HepG2 (cell line): Measurements from ENCODE around the gene SS18L1. TPM values are rescaled to one million over a fixed set of nuclear protein-coding genes. Genes with fewer than 3 reads are reported as not detected.

Source experiments
- AGO1 ChIP-seq: fragments of 200-400 bp; formaldehyde crosslinking; IDR thresholded peaks from 2 replicates; pipeline ENCODE4 v1.6.1; 2017; ENCODE audit warnings: mild to moderate bottlenecking, low read depth, low read length, moderate library complexity; ENCODE audit not compliant: poor library complexity, severe bottlenecking
- ATRX ChIP-seq: sonication (generic); formaldehyde crosslinking; IDR thresholded peaks from 2 replicates; pipeline ENCODE4 v1.4.0; 2020; ENCODE audit warnings: missing genetic modification reagents, borderline replicate concordance
- FOXA1 ChIP-seq, 2 experiments: fragments of 450-650 bp in 1 of 2; sonication (generic) in 1 of 2; formaldehyde crosslinking in 1 of 2; IDR thresholded peaks; 2 replicates each; pipeline versions ENCODE4 v1.4.0 to v1.6.1; 2016 to 2020; ENCODE audit warnings: missing genetic modification reagents in 1 of 2
- MAF1 ChIP-seq: sonication (generic); formaldehyde crosslinking; IDR thresholded peaks from 2 replicates; pipeline ENCODE4 v1.5.0; 2020; ENCODE audit warnings: missing genetic modification reagents, borderline replicate concordance
- POGZ ChIP-seq: sonication (generic); formaldehyde crosslinking; IDR thresholded peaks from 2 replicates; pipeline ENCODE4 v1.4.0; 2020; ENCODE audit warnings: mild to moderate bottlenecking, missing genetic modification reagents
- SAFB2 ChIP-seq: sonication (generic); formaldehyde crosslinking; IDR thresholded peaks from 2 replicates; pipeline ENCODE4 v1.5.1; 2020; ENCODE audit warnings: missing genetic modification reagents, low read depth, mild to moderate bottlenecking, borderline replicate concordance
- SAP130 ChIP-seq: IDR thresholded peaks from 2 replicates; pipeline ENCODE4 v1.6.1; 2016; ENCODE audit warnings: low read depth
- SP2 ChIP-seq: sonication (generic); formaldehyde crosslinking; IDR thresholded peaks from 2 replicates; pipeline ENCODE4 v1.5.1; 2020; ENCODE audit warnings: mild to moderate bottlenecking, missing genetic modification reagents
- XRCC5 ChIP-seq: fragments of 200-400 bp; formaldehyde crosslinking; optimal IDR thresholded peaks from 2 replicates; pipeline ENCODE3; 2017; ENCODE audit warnings: mild to moderate bottlenecking, low read length
- ZNF251 ChIP-seq: sonication (generic); formaldehyde crosslinking; IDR thresholded peaks from 2 replicates; pipeline ENCODE4 v1.9.0; 2021; ENCODE audit warnings: mild to moderate bottlenecking, missing genetic modification reagents
- ZNF253 ChIP-seq: sonication (generic); formaldehyde crosslinking; IDR thresholded peaks from 2 replicates; pipeline ENCODE4 v1.8.0; 2022; ENCODE audit warnings: mild to moderate bottlenecking, missing genetic modification reagents, borderline replicate concordance
- ZNF850 ChIP-seq: sonication (generic); formaldehyde crosslinking; conservative IDR thresholded peaks from 2 replicates; pipeline ENCODE4 v1.9.0; 2021; ENCODE audit warnings: mild to moderate bottlenecking, missing genetic modification reagents
- polyA plus RNA-seq, 8 experiments: library from polyadenylated mRNA; depleted of rRNA in 3 of 8; stranded (reverse) in 7 of 8; unstranded in 1 of 8; fragments of >200 nt; fragmentation: Illumina TruSeq in 4 of 8; extraction: Trizol in 4 of 8; gene quantifications; 2 replicates each; pipeline versions ENCODE4 v1.2.1 to v1.2.3, GENCODE V29; 2011 to 2016; ENCODE audit warnings: low read depth in 4 of 8, missing spikeins in 1 of 8, mixed read lengths in 1 of 8; ENCODE audit not compliant: insufficient read depth in 1 of 8
- total RNA-seq, 5 experiments: library from RNA; depleted of rRNA; stranded (reverse); fragments of >200 nt; fragmentation: Illumina TruSeq; extraction: Trizol; gene quantifications; 2 replicates each; pipeline ENCODE4 v1.2.3, GENCODE V29; 2016; ENCODE audit warnings: low read depth in 1 of 5
- TF ChIP-seq, protein P1 (sequence below), 2 experiments: sonication (generic) in 1 of 2; formaldehyde crosslinking in 1 of 2; IDR thresholded peaks; 2 replicates each; pipeline versions ENCODE4 v1.4.0 to v1.6.1; 2016 to 2020; ENCODE audit warnings: borderline replicate concordance in 1 of 2, low read depth in 1 of 2, mild to moderate bottlenecking in 1 of 2, missing genetic modification reagents in 1 of 2
- TF ChIP-seq, protein P2 (sequence below): IDR thresholded peaks from 2 replicates; pipeline ENCODE4 v1.6.1; 2016; ENCODE audit warnings: low read depth
- TF ChIP-seq, protein P3 (sequence below): IDR thresholded peaks from 2 replicates; pipeline ENCODE4 v1.6.1; 2016; ENCODE audit warnings: missing genetic modification reagents, missing compliant biosample characterization
- TF ChIP-seq, protein P4 (sequence below): sonication (generic); formaldehyde crosslinking; IDR thresholded peaks from 2 replicates; pipeline ENCODE4 v1.5.1; 2020; ENCODE audit warnings: missing genetic modification reagents, mild to moderate bottlenecking, borderline replicate concordance
- TF ChIP-seq, protein P5 (sequence below): IDR thresholded peaks from 2 replicates; pipeline ENCODE4 v1.6.1; 2016; ENCODE audit warnings: low read depth, control low read depth

Gene SS18L1
- total and polyA plus RNA-seq, 2 of the 13 experiments (the other 11 are each of a cell fraction or from before 2014, with no cell fraction given) = 17.8 to 27.6 TPM

DNA sequence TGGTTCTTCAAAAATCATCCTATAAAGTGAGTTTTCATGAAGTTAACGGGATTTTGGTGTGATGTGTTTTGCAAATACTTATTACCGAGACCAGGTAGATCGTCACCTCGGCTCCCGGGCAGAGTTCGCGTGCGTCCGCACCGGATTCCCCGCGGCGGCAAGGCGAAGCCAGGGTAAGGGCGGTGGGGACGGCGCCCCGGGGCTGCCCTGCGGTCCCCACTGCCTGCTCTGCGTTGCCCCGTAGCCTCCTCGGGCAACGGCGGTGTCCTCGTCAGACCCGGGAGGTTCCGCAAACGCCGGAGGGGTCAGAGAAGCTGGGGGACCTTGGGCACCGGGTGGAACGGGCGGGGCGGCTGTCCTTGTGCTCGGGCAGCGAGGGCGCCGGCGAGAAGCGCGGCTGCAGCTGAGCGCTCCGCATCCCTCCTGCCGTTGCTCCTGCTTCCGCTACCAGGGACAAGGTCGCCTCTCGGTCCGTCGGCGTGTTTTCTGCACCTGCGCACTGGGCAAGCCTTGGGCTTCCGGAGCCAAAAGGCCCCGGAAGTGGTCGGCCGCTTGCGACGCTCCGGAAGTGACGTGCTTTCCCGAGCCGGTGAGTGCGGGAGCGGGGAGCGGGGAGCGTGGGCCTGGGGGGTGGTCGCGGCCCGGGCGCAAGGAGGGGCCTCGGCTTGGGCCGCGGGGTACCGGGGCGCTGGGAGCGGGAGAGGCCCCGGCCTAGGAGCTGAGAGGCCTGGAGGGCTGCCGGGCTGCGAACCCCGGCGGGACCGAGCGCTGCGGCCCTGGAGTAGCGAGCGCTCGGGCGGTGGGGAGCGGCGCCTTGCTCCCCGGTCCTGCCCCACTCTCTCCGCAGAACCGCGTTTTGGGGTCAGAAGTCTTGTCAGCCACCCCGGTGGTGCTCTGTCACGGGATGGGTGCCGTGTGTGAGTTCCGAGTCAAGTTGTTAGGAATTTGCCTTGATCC is 39.2 kb downstream of the SS18L1 start, which contains the start of gene MTG2 (continued):
- TF ChIP-seq, protein P1, sequence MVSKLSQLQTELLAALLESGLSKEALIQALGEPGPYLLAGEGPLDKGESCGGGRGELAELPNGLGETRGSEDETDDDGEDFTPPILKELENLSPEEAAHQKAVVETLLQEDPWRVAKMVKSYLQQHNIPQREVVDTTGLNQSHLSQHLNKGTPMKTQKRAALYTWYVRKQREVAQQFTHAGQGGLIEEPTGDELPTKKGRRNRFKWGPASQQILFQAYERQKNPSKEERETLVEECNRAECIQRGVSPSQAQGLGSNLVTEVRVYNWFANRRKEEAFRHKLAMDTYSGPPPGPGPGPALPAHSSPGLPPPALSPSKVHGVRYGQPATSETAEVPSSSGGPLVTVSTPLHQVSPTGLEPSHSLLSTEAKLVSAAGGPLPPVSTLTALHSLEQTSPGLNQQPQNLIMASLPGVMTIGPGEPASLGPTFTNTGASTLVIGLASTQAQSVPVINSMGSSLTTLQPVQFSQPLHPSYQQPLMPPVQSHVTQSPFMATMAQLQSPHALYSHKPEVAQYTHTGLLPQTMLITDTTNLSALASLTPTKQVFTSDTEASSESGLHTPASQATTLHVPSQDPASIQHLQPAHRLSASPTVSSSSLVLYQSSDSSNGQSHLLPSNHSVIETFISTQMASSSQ (IDR thresholded peaks at IDR 0.05; ENCODE audit: low read depth) = no peak
- TF ChIP-seq, protein P1 (CRISPR knock-in tag; IDR thresholded peaks at IDR 0.05; ENCODE audit: borderline replicate concordance) = peak; percentile 91; the same call in 1 of the 2 replicates
- TF ChIP-seq, protein P2, sequence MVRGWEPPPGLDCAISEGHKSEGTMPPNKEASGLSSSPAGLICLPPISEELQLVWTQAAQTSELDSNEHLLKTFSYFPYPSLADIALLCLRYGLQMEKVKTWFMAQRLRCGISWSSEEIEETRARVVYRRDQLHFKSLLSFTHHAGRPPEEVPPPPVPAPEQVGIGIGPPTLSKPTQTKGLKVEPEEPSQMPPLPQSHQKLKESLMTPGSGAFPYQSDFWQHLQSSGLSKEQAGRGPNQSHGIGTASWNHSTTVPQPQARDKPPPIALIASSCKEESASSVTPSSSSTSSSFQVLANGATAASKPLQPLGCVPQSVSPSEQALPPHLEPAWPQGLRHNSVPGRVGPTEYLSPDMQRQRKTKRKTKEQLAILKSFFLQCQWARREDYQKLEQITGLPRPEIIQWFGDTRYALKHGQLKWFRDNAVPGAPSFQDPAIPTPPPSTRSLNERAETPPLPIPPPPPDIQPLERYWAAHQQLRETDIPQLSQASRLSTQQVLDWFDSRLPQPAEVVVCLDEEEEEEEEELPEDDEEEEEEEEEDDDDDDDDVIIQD = peak; percentile 70; the same call in 1 of the 2 replicates
- TF ChIP-seq, protein P3, sequence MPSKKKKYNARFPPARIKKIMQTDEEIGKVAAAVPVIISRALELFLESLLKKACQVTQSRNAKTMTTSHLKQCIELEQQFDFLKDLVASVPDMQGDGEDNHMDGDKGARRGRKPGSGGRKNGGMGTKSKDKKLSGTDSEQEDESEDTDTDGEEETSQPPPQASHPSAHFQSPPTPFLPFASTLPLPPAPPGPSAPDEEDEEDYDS (CRISPR knock-in tag) = peak; percentile 92
- TF ChIP-seq ATRX (CRISPR knock-in tag) (no peak), POGZ (CRISPR knock-in tag) (peak; percentile 91), FOXA1 (IDR thresholded peaks at IDR 0.05) (no peak), FOXA1 (CRISPR knock-in tag; IDR thresholded peaks at IDR 0.05) (peak; percentile 3; the same call in 1 of the 2 replicates), XRCC5 (peak; percentile 94), MAF1 (CRISPR knock-in tag) (peak; percentile 98), AGO1 (peak; percentile 95), SAFB2 (CRISPR knock-in tag) (peak; percentile 99), SP2 (CRISPR knock-in tag) (peak; percentile 75), ZNF253 (CRISPR knock-in tag) (peak; percentile 90; the same call in 1 of the 2 replicates), ZNF251 (no peak), SAP130 (peak; percentile 100), ZNF850 (CRISPR knock-in tag) (peak; percentile 97; the same call in 1 of the 2 replicates)
- TF ChIP-seq, protein P4, sequence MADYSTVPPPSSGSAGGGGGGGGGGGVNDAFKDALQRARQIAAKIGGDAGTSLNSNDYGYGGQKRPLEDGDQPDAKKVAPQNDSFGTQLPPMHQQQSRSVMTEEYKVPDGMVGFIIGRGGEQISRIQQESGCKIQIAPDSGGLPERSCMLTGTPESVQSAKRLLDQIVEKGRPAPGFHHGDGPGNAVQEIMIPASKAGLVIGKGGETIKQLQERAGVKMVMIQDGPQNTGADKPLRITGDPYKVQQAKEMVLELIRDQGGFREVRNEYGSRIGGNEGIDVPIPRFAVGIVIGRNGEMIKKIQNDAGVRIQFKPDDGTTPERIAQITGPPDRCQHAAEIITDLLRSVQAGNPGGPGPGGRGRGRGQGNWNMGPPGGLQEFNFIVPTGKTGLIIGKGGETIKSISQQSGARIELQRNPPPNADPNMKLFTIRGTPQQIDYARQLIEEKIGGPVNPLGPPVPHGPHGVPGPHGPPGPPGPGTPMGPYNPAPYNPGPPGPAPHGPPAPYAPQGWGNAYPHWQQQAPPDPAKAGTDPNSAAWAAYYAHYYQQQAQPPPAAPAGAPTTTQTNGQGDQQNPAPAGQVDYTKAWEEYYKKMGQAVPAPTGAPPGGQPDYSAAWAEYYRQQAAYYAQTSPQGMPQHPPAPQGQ (CRISPR knock-in tag) = peak; percentile 89; the same call in 1 of the 2 replicates
- TF ChIP-seq, protein P5, sequence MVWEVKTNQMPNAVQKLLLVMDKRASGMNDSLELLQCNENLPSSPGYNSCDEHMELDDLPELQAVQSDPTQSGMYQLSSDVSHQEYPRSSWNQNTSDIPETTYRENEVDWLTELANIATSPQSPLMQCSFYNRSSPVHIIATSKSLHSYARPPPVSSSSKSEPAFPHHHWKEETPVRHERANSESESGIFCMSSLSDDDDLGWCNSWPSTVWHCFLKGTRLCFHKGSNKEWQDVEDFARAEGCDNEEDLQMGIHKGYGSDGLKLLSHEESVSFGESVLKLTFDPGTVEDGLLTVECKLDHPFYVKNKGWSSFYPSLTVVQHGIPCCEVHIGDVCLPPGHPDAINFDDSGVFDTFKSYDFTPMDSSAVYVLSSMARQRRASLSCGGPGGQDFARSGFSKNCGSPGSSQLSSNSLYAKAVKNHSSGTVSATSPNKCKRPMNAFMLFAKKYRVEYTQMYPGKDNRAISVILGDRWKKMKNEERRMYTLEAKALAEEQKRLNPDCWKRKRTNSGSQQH (CRISPR knock-in tag) = peak; percentile 90; the same call in 1 of the 2 replicates
